H1 (cell line): ENCODE data around the gene PLA1A. TPM values are rescaled to one million over a fixed set of nuclear protein-coding genes. Genes with fewer than 3 reads are reported as not detected.

Source experiments
- GTF2F1 ChIP-seq: IDR thresholded peaks from 2 replicates; pipeline ENCODE4 v1.6.1; 2012; ENCODE audit warnings: low read depth, low read length, improper control_type of control experiment, borderline replicate concordance
- PHF8 ChIP-seq: fragments of 200-600 bp; sonication (generic); conservative IDR thresholded peaks from 2 replicates; pipeline ENCODE4 v1.7.1; 2012; ENCODE audit warnings: low read depth, mild to moderate bottlenecking, inconsistent platforms, low read length, moderate library complexity
- polyA plus RNA-seq, 7 experiments: library from polyadenylated mRNA; depleted of rRNA in 3 of 7; stranded (reverse) in 5 of 7; unstranded in 2 of 7; fragments of >200 nt in 5 of 7; fragments of 200-250 nt in 2 of 7; gene quantifications; 1 replicate in 5 of 7; 2 replicates in 1 of 7; 4 replicates in 1 of 7; pipeline versions ENCODE4 v1.2.1 to v1.2.3, GENCODE V29; 2011 to 2013; ENCODE audit warnings: missing spikeins in 2 of 7, mixed read lengths in 2 of 7
- total RNA-seq: library from RNA; stranded (reverse); fragmentation: NEBNext Ultra II Directional; extraction: Animal tissue kit (Norgen Biotek cat#: 25700); gene quantifications from 2 replicates; pipeline ENCODE4 v1.2.1, GENCODE V29; 2021

Gene PLA1A
- total and polyA plus RNA-seq, 2 of the 8 experiments (the other 6 are each of a cell fraction or from before 2014, with no cell fraction given): not detected

GRCh38 chr3:119569156-119569555 is 28.5 kb upstream of the PLA1A start (continued):
- no peak for TF ChIP-seq GTF2F1
- no peak for TF ChIP-seq PHF8
- TF ChIP-seq, all 59 proteins: peak for 0
